NCI-H510A treated with DMSO at 0.1 percent for 48 hours (cell line): ENCODE measurements around the gene TEX50.
"Not testable (repeated sequence)": the region's sequence is repeated elsewhere in the genome, so short reads cannot be mapped to it uniquely, and the experiment has no call there.

ENCODE experiments used
- DNase-seq: peaks from one replicate; lab custom pipeline; 2025; lab: John Stamatoyannopoulos, UW

The TEX50 gene

GRCh38 chr1:173635116-173635515 is at the start of gene TEX50:
Gene TEX50, plus strand, starts transcription at chr1:173635338. Its CDS starts 184 bp downstream, at chr1:173635522.
- DNase-seq: no peak

DNA sequence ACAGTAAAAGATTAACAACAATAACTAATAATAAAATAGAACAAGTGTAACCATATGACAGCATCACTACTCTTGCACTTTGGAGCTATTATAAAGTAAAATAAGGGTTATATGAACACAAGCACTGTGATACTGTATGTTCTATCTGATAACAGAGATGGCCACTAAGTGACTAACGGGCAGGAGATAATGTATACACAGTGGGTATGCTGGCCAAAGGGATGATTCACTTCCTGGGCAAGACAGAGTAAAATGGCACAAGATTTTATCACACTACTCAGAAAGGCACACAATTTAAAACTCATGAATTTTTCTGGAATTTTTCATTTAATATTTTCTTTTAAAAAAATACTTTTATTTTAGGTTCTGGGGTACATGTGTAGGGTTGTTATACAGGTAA is 44.6 kb upstream of the TEX50 start:
- DNase-seq: no peak

DNA sequence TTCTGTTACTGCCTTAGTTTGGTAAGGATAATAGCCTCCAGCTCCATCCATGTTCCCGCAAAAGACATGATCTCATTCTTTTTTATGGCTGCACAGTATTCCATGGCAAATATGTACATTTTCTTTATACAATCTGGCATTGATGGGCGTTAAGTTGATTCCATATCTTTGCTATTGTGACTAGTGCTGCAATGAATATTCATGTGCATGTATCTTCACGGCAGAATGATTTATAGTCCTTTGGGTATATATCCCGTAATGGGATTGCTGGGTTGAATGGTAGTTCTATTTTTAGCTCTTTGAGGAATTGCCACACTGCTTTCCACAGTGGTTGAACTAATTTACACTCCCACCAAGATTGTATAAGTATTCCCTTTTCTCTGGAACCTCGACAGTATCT is 44.0 kb upstream of the TEX50 start:
- not testable (repeated sequence) for DNase-seq

- DNase-seq: no peak
Measured at GRCh38 chr1:173596097-173596825, 38.9 kb upstream of the TEX50 start.

- no peak for DNase-seq
Measured at GRCh38 chr1:173601588-173601987, 33.5 kb upstream of the TEX50 start.

DNA sequence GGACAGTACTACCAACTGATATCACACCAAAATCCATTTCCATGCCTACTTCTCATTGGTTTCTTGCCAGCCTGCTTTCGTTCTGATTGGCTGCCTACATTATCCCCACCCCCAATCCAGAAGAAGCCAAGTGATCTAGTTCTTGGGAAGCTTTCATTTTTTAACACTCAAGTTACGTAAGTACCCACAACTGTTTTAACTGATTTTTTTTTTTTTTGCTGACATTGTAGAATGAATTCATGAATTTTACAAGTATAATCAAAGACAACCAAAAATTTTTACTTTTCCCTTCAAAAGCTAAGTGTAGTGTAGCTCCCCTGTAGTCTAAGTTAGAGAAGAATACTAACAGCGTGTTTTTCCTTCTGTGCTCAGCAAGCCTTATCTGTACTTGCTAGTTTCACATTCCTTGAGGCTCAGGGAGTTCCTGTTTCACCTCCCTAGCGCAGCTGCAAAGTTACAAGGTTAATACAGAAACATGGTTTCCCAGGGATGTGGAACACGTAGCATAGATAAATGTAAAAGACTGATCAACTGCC is 32.0 kb upstream of the TEX50 start, which contains the start of gene SLC9C2:
Gene SLC9C2, minus strand, starts transcription at position 17 of the 536 bp plus-strand sequence. CDS start 1,296 bp downstream, outside the sequence.
- DNase-seq: no peak

DNA sequence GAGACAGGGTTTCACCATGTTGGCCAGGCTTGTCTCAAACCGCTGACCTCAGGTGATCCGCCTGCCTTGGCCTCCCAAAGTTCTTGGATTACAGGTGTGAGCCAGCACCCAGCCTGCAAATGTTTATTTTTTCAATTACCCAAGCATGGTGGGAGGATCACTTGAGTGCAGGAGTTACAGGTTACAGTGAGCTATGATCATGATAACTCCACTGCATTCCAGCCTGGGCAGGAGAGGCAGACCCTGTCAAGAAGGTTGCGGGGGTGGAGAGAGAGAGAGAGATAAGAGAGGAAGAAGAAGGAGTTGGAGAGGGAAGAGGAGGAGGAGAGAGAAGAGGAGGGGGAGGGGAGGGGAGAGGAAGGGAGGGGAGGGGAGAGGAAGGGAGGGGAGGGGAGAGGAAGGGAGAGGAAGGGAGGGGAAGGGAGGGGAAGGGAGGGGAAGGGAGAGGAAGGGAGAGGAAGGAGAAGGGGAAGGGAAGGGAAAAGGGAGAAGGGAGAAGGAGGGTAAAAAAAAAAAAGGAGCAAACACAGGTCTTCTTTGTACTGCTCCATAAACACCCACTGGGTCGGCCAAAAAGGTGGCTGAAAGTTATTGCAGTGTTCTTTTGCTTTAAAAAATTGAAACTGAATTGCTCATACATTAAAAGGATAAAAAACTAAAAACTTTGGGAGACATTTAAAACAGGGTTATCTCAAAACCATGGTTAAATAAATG is 26.5 kb upstream of the TEX50 start:
- peak; percentile 43 for DNase-seq

DNA sequence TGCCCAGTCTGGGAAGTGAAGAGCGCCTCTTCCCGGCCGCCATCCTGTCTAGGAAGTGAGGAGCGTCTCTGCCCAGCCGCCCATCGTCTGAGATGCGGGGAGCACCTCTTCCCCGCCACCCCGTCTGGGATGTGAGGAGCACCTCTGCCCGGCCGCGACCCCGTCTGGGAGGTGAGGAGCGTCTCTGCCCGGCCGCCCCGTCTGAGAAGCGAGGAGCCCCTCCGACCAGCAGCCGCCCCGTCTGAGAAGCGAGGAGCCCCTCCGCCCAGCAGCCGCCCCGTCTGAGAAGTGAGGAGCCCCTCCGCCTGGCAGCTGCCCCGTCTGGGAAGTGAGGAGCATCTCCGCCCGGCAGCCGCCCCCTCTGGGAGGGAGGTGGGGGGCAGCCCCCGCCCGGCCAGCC is 22.1 kb upstream of the TEX50 start:
- not testable (repeated sequence) for DNase-seq

- no peak for DNase-seq
Measured at GRCh38 chr1:173616859-173617258, 18.3 kb upstream of the TEX50 start.

DNA sequence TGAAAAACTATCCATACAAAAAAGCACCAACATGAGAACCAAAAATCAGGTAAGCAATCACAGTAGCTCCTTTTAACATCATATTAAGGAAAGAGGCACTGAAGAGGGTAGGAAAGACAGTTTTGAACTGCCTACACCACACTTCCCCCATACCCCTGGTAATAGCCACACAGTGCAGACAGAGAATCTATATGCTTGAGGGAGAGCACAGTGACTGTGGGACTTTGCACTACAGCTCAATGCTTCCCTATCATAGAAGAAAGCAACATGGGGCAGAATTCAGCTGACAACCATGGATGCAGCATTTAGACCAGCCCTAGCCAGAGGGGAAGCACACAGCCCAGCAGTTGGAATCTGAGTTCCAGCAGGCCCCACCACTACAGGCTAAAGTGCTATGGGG is 7.9 kb upstream of the TEX50 start:
- no peak for DNase-seq

GRCh38 chr1:173628888-173629287 is 6.2 kb upstream of the TEX50 start:
- no peak for DNase-seq

- DNase-seq: not testable (repeated sequence)
Measured at GRCh38 chr1:173637236-173638042, 2.3 kb downstream of the TEX50 start.

- DNase-seq: no peak
Measured at GRCh38 chr1:173638043-173639021, 3.2 kb downstream of the TEX50 start.

- DNase-seq: no peak
Measured at GRCh38 chr1:173639102-173639501, 4.0 kb downstream of the TEX50 start.

GRCh38 chr1:173642450-173643139 is 7.5 kb downstream of the TEX50 start:
- not testable (repeated sequence) for DNase-seq

DNA sequence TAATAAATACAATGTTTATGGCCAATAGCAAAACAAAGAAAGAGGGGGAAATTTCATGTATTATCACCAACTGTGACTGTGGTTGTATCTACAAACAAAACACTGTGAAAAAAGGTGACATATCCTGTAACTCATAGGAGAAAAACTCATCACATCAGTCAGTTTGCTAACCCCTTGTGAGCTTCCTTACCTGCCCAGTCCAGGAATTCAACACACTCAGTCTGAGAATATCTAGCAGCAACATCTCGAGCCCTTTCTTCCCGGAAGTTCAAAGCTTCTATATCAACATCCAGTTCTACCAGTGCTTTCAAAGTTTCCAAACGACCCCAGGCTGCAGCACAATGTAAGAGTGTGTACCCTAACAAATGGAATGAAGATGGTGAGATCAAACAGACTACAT is 11.5 kb downstream of the TEX50 start:
- DNase-seq: no peak

- DNase-seq: no peak
Measured at GRCh38 chr1:173648880-173649605, 13.9 kb downstream of the TEX50 start.

- no peak for DNase-seq
Measured at GRCh38 chr1:173660306-173660705, 25.2 kb downstream of the TEX50 start.

DNA sequence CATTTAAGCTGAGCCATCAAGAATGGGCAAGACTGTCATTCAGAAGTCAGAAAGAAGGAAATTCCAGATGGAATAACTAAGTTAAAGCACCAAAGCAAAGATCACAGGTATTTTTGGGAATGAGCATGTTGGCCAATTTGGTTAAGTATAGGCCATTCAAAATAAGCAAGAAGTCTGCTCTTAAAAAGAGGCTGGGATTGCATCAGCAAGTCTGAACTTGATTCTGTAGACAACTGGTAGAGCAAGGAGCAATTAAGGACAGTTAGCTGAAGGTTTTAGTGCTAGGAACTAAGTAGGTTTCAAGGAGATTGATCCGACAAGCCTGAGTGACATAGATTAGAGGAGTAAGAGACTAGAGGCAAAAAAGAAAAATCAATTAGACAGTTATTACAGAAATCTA is 26.1 kb downstream of the TEX50 start:
- DNase-seq: no peak

DNA sequence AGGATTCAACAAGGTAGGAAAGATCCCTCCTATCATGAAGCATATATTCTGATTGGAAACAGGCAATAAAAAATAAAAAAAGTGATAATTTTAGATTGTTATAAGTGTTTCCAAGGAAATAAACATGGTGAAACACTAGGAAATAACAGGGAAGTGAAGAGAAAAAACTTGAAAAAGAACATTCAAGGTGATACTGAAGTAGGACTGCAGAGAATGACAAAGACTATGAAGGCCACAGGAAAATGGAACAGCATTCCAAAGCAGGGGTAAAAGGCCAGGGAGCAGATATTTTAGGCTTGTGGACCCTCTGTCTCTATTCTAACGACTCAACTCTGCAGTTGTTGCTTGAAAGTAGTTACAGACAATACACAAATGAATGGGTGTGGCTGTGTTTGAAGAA is 26.6 kb downstream of the TEX50 start:
- no peak for DNase-seq
